HFFc6 (cell line): Measurements from ENCODE around the gene OXNAD1. TPM values are rescaled to one million over a fixed set of nuclear protein-coding genes. Genes with fewer than 3 reads are reported as not detected.
A peak's percentile ranks its signal among the peaks of the same experiment; 100 is the strongest.

Source experiments
- DNase-seq: peaks from one replicate; pipeline ENCODE4 v3.0.0-alpha.2; 2018
- H3K27ac Mint-ChIP-seq: 2 replicates; pipeline ENCODE4 v1.8.0; 2020; ENCODE audit warnings: mild to moderate bottlenecking, mixed read lengths
- H3K27me3 Mint-ChIP-seq: 2 replicates; pipeline ENCODE4 v1.8.0; 2021; ENCODE audit warnings: mild to moderate bottlenecking, moderate library complexity, mixed read lengths; ENCODE audit not compliant: insufficient read depth
- H3K36me3 Mint-ChIP-seq: 2 replicates; pipeline ENCODE4 v1.8.0; 2021; ENCODE audit warnings: low read depth, mixed read lengths
- H3K4me1 Mint-ChIP-seq: 2 replicates; pipeline ENCODE4 v1.8.0; 2020; ENCODE audit warnings: low read depth, mixed read lengths
- H3K4me3 Mint-ChIP-seq: 2 replicates; pipeline ENCODE4 v1.8.0; 2020; ENCODE audit warnings: mild to moderate bottlenecking, moderate library complexity, mixed read lengths
- H3K9me3 Mint-ChIP-seq: 2 replicates; pipeline ENCODE4 v1.8.0; 2020; ENCODE audit warnings: mild to moderate bottlenecking, mixed read lengths
- CTCF ChIP-seq: fragments of 200-600 bp; sonication (generic); IDR thresholded peaks from 2 replicates; pipeline ENCODE4 v1.5.0; 2021; ENCODE audit warnings: antibody characterized with exemption, mild to moderate bottlenecking
- total RNA-seq, 6 experiments: library from RNA; stranded (reverse); fragmentation: NEBNext Ultra II Directional; extraction: Animal tissue kit (Norgen Biotek cat#: 25700); gene quantifications; 2 replicates in 1 of 6; 3 replicates in 5 of 6; pipeline ENCODE4 v1.2.3, GENCODE V29; 2021

OXNAD1 gene
- total RNA-seq, 6 experiments from 2014 or later, result 6.4 to 8.7 (median 8.1) TPM

- no peaks in the 10 kb centered on the region; the same call in 1 of the 2 replicates for H3K27me3 Mint-ChIP-seq
- no peak for DNase-seq
- H3K27ac Mint-ChIP-seq, result no peak overlapping the region
- no peaks in the 10 kb centered on the region for H3K9me3 Mint-ChIP-seq
- 0 out of 2 replicates have a peak, but pooled peaks cover 15% of the 10 kb centered on the region for H3K36me3 Mint-ChIP-seq
- peaks cover 16% of the 10 kb centered on the region for H3K4me1 Mint-ChIP-seq
- TF ChIP-seq CTCF, result no peak
- no peak overlapping the region for H3K4me3 Mint-ChIP-seq
These were observed 47.0 kb downstream of the OXNAD1 start for GRCh38 chr3:16311960-16312451.

GRCh38 chr3:16313886-16314645 lies 49.1 kb downstream of the OXNAD1 start:
- no peak overlapping the region for H3K27ac Mint-ChIP-seq
- no peaks in the 10 kb centered on the region for H3K9me3 Mint-ChIP-seq
- H3K36me3 Mint-ChIP-seq, result 0 out of 2 replicates have a peak, but pooled peaks cover 17% of the 10 kb centered on the region
- no peaks in the 10 kb centered on the region; the same call in 1 of the 2 replicates for H3K27me3 Mint-ChIP-seq
- H3K4me1 Mint-ChIP-seq, result peaks cover 8% of the 10 kb centered on the region
- TF ChIP-seq CTCF, result no peak
- DNase-seq, result no peak
- H3K4me3 Mint-ChIP-seq, result no peak overlapping the region

- 0 out of 2 replicates have a peak overlapping the region, but pooled peaks have one; percentile 20 for H3K27ac Mint-ChIP-seq
- DNase-seq, result no peak
- no peaks in the 10 kb centered on the region for H3K9me3 Mint-ChIP-seq
- H3K4me1 Mint-ChIP-seq, result no peaks in the 10 kb centered on the region
- H3K27me3 Mint-ChIP-seq, result no peaks in the 10 kb centered on the region; the same call in 1 of the 2 replicates
- no peak for TF ChIP-seq CTCF
- peaks cover 26% of the 10 kb centered on the region; the same call in 1 of the 2 replicates for H3K36me3 Mint-ChIP-seq
- H3K4me3 Mint-ChIP-seq, result no peak overlapping the region
These were observed 50.6 kb downstream of the OXNAD1 start for GRCh38 chr3:16315623-16316022.

- Mint-ChIP-seq H3K36me3 (peaks cover 30% of the 10 kb centered on the region; the same call in 1 of the 2 replicates), H3K27ac (no peak overlapping the region), H3K27me3 (no peaks in the 10 kb centered on the region; the same call in 1 of the 2 replicates), H3K9me3 (no peaks in the 10 kb centered on the region), H3K4me3 (no peak overlapping the region), H3K4me1 (no peaks in the 10 kb centered on the region)
- no peak for DNase-seq
- TF ChIP-seq CTCF, result no peak
These were observed 51.4 kb downstream of the OXNAD1 start for GRCh38 chr3:16316396-16316795.

- Mint-ChIP-seq H3K4me3 (no peak overlapping the region), H3K9me3 (no peaks in the 10 kb centered on the region), H3K36me3 (peaks cover 28% of the 10 kb centered on the region; the same call in 1 of the 2 replicates), H3K27ac (no peak overlapping the region), H3K4me1 (no peaks in the 10 kb centered on the region), H3K27me3 (peaks cover 2% of the 10 kb centered on the region)
- no peak for DNase-seq
- TF ChIP-seq CTCF, result no peak
These were observed 52.0 kb downstream of the OXNAD1 start for GRCh38 chr3:16316847-16317560.
